GM12878 (cell line): ENCODE data around the gene EXOSC1. TPM values are rescaled to one million over a fixed set of nuclear protein-coding genes. Genes with fewer than 3 reads are reported as not detected.
A peak's percentile ranks its signal among the peaks of the same experiment; 100 is the strongest.

ENCODE experiments used
- ATAC-seq: fragments of 200-7000 bp; cut with Tn5 transposase; 3 replicates; pipeline ENCODE4 v1.9.1; 2020; ENCODE audit warnings: mild to moderate bottlenecking, moderate library complexity
- BruUV-seq: library from RNA; stranded (reverse); fragments of 400-500 nt; replicated peaks from 2 replicates; lab custom pipeline; 2021; lab: Mats Ljungman, UMichigan
- CTCF ChIA-PET: fragments of 300-600 bp; sonication (Branson Sonifier 250); formaldehyde crosslinking; extraction: SDS; loops from one replicate; lab custom pipeline; 2021; ENCODE audit warnings: inconsistent platforms; lab: Yijun Ruan, JAX
- POLR2A ChIA-PET: fragments of 350-600 bp; formaldehyde crosslinking; extraction: SDS; loops from one replicate; lab custom pipeline; 2021; ENCODE audit warnings: inconsistent platforms; lab: Charles Lee
- RAD21 ChIA-PET: fragments of 300-600 bp; sonication (Branson Sonifier 250); formaldehyde crosslinking; loops from one replicate; lab custom pipeline; 2023; ENCODE audit warnings: antibody characterized with exemption; ENCODE audit not compliant: unreplicated experiment; lab: Charles Lee
- SMC1A ChIA-PET: fragments of 300-600 bp; sonication (Branson Sonifier 250); formaldehyde crosslinking; loops from one replicate; lab custom pipeline; 2023; ENCODE audit not compliant: unreplicated experiment, uncharacterized antibody; lab: Charles Lee
- DNase-seq: peaks from one replicate; pipeline ENCODE4 v3.0.0-alpha.2; 2011; ENCODE audit warnings: low read depth, low spot score
- FAIRE-seq: peaks from 3 replicates; lab custom pipeline; 2011; peaks lifted over from hg19 to GRCh38; lab: Jason Lieb, UNC
- H2AFZ ChIP-seq: 2 replicates; pipeline ENCODE4 v1.6.0; 2011; ENCODE audit warnings: low read depth, low read length, control low read depth; ENCODE audit not compliant: control insufficient read depth
- H3K27ac ChIP-seq: 2 replicates; pipeline ENCODE4 v1.5.1; 2011; ENCODE audit warnings: control low read depth; ENCODE audit not compliant: control insufficient read depth, insufficient read depth
- H3K27me3 ChIP-seq, 2 experiments: replicated peaks in 1 of 2; 2 replicates each; pipeline versions ENCODE4 v1.6.0 to v1.6.1; 2011; ENCODE audit warnings: low read length in 1 of 2; ENCODE audit not compliant: control insufficient read depth in 2 of 2, insufficient read depth in 2 of 2
- H3K36me3 ChIP-seq, 2 experiments: 2 replicates each; pipeline ENCODE4 v1.5.1; 2011; ENCODE audit warnings: low read length in 1 of 2; ENCODE audit not compliant: control insufficient read depth in 2 of 2, insufficient read depth in 2 of 2
- H3K4me1 ChIP-seq: 2 replicates; pipeline ENCODE4 v1.6.1; 2011; ENCODE audit warnings: mild to moderate bottlenecking, low read length, moderate library complexity, mixed read lengths; ENCODE audit not compliant: control insufficient read depth, insufficient read depth
- H3K4me2 ChIP-seq: 2 replicates; pipeline ENCODE4 v1.6.0; 2011; ENCODE audit warnings: control low read depth; ENCODE audit not compliant: control insufficient read depth, insufficient read depth
- H3K4me3 ChIP-seq: fragments of 200-600 bp; sonication (generic); 2 replicates; pipeline ENCODE4 v1.5.1; 2016
- H3K79me2 ChIP-seq: 2 replicates; pipeline ENCODE4 v1.6.0; 2011; ENCODE audit warnings: low read length; ENCODE audit not compliant: control insufficient read depth, insufficient read depth
- H3K9ac ChIP-seq: 2 replicates; pipeline ENCODE4 v1.8.0; 2011; ENCODE audit warnings: low read length, control low read depth, mixed read lengths; ENCODE audit not compliant: control insufficient read depth, insufficient read depth
- H3K9me3 ChIP-seq: replicated peaks from 3 replicates; pipeline ENCODE4 v1.5.1; 2011; ENCODE audit warnings: mild to moderate bottlenecking, low read length; ENCODE audit not compliant: control insufficient read depth, insufficient read depth
- H4K20me1 ChIP-seq: 2 replicates; pipeline ENCODE4 v1.6.0; 2011; ENCODE audit not compliant: control insufficient read depth, insufficient read depth
- CREM ChIP-seq: IDR thresholded peaks from 2 replicates; pipeline ENCODE4 v1.6.1; 2014; ENCODE audit warnings: antibody characterized with exemption, low read depth
- DPF2 ChIP-seq: fragments of 450-650 bp; IDR thresholded peaks from 2 replicates; pipeline ENCODE4 v1.6.1; 2017; ENCODE audit warnings: mild to moderate bottlenecking
- E2F8 ChIP-seq: fragments of 450-650 bp; IDR thresholded peaks from 2 replicates; pipeline ENCODE4 v1.6.1; 2018; ENCODE audit warnings: mild to moderate bottlenecking, low read depth, moderate library complexity; ENCODE audit not compliant: partially characterized antibody
- HSF1 ChIP-seq: fragments of 150-350 bp; IDR thresholded peaks from 2 replicates; pipeline ENCODE4 v1.6.1; 2014; ENCODE audit warnings: mild to moderate bottlenecking, low read depth, low read length
- IKZF2 ChIP-seq, 2 experiments: fragments of 450-650 bp; IDR thresholded peaks; 2 replicates each; pipeline ENCODE4 v1.6.1; 2017; ENCODE audit warnings: mild to moderate bottlenecking in 2 of 2, moderate library complexity in 2 of 2
- KLF5 ChIP-seq: fragments of 450-650 bp; IDR thresholded peaks from 2 replicates; pipeline ENCODE4 v1.6.1; 2014; ENCODE audit warnings: mild to moderate bottlenecking; ENCODE audit not compliant: partially characterized antibody
- NBN ChIP-seq: fragments of 450-650 bp; IDR thresholded peaks from 2 replicates; pipeline ENCODE4 v1.6.1; 2016
- NFXL1 ChIP-seq: fragments of 450-650 bp; IDR thresholded peaks from 2 replicates; pipeline ENCODE4 v1.6.1; 2017; ENCODE audit warnings: antibody characterized with exemption, mild to moderate bottlenecking, borderline replicate concordance
- SIN3A ChIP-seq: IDR thresholded peaks from 2 replicates; pipeline ENCODE4 v1.6.1; 2012; ENCODE audit warnings: low read depth, low read length, improper control_type of control experiment
- ZBED1 ChIP-seq: IDR thresholded peaks from 2 replicates; pipeline ENCODE4 v1.6.1; 2016; ENCODE audit warnings: borderline replicate concordance
- ZBTB4 ChIP-seq: fragments of 450-650 bp; formaldehyde crosslinking; IDR thresholded peaks from 2 replicates; pipeline ENCODE4 v1.4.0; 2022; ENCODE audit warnings: mild to moderate bottlenecking, moderate library complexity
- ZSCAN29 ChIP-seq: fragments of 450-650 bp; IDR thresholded peaks from 2 replicates; pipeline ENCODE4 v1.6.1; 2017; ENCODE audit warnings: mild to moderate bottlenecking, moderate library complexity
- WGBS: methylation state at CpG from one replicate; pipeline ENCODE4 v1.1.6; 2016; ENCODE audit warnings: low lambda C conversion rate; ENCODE audit not compliant: insufficient replicate concordance, insufficient coverage; ENCODE audit errors: missing lambda C conversion rate; 5-methylcytosine and 5-hydroxymethylcytosine counted together
- in situ Hi-C: fragments of 300-500 bp; cut with MboI; formaldehyde crosslinking; loops from 9 replicates; pipeline ENCODE4 v1.14.3; 2018; ENCODE audit warnings: mixed read lengths
- intact Hi-C: fragments of 100-400 bp; cut with micrococcal nuclease; formaldehyde crosslinking; loops from one replicate; pipeline ENCODE4 v1.14.2; 2022; ENCODE audit not compliant: unreplicated experiment
- polyA plus RNA-seq, 11 experiments: library from polyadenylated mRNA; depleted of rRNA in 4 of 11; unstranded in 6 of 11; stranded (reverse) in 5 of 11; fragments of >200 nt; fragmentation: Nextera tagmentation in 4 of 11; fragmentation: Illumina TruSeq in 1 of 11; extraction: Ambion mirVana in 4 of 11; extraction: Trizol in 1 of 11; gene quantifications; 1 replicate in 1 of 11; 2 replicates in 10 of 11; pipeline versions ENCODE4 v1.2.1 to v1.2.3, GENCODE V29; 2011 to 2016; ENCODE audit warnings: inconsistent platforms in 2 of 11, missing spikeins in 2 of 11, low read depth in 1 of 11
- total RNA-seq, 4 experiments: library from RNA; depleted of rRNA in 3 of 4; stranded (reverse); fragments of >200 nt in 3 of 4; fragmentation: Illumina TruSeq in 1 of 4; extraction: Trizol in 1 of 4; gene quantifications; 2 replicates each; pipeline versions ENCODE4 v1.2.1 to v1.2.3, GENCODE V29; 2013 to 2021
- TF ChIP-seq, protein P1 (sequence below): IDR thresholded peaks from 2 replicates; pipeline ENCODE4 v1.6.1; 2012; ENCODE audit warnings: low read length, inconsistent platforms

EXOSC1 gene
- total and polyA plus RNA-seq, 10 of the 15 experiments (the other 5 are each of a cell fraction or from before 2014, with no cell fraction given), result 43.4 to 121 (median 75.1) TPM

DNA sequence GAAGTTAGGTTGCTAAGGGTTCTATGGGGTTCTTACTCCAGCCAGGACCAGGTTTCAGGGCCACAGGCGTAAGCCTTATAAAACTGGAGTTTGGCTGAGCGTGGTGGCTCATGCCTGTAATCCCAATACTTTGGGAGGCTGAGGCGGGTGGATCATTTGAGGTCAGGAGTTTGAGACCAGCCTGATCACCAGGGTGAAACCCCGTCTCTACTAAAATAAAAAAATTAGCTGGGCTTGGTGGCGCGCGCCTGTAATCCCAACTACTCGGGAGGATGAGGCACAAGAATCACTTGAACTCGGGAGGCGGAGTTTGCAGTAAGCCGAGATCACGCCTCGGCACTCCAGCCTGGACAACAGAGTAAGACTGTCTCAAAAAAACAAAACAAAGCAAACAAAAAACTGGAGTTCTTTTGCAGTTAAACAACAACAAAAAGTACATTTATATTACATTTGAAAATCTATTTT, 44.3 kb downstream of the EXOSC1 start:
- no peak for DNase-seq
- intact Hi-C loops, result no loop called here
- H3K9me3 ChIP-seq, result no peaks in the 10 kb centered on the region
- no peak overlapping the region for H3K9ac ChIP-seq
- no peaks in the 10 kb centered on the region for H4K20me1 ChIP-seq
- 46% methylated on average over 13 of the region's 13 CpGs for WGBS
- H3K79me2 ChIP-seq, result peaks cover 10% of the 10 kb centered on the region
- ChIA-PET SMC1A (interaction anchor here (0.7 to 2.0 kb wide), 6 partner anchors 9 to 284 kb away, joined by 3 to 5 read pairs (median 3); no protein-coding TSS in a partner anchor), RAD21 (interaction anchor here (0.7 to 3.0 kb wide), 3 partner anchors 44 to 215 kb away, joined by 3 to 10 read pairs (median 3); no protein-coding TSS in a partner anchor), POLR2A (interaction anchor here (0.5 to 1.6 kb wide), 5 partner anchors 10 to 1283 kb away, joined by 3 to 9 read pairs (median 4); partner anchors contain the start of gene ZFYVE27), CTCF (interaction anchor here (0.6 to 2.3 kb wide), 10 partner anchors 8 to 329 kb away, joined by 3 to 7 read pairs (median 5); no protein-coding TSS in a partner anchor)
- peak overlapping the region; percentile 72; the same call in 1 of the 2 replicates for H3K4me3 ChIP-seq
- H3K27ac ChIP-seq, result peak overlapping the region; percentile 30; the same call in 1 of the 2 replicates
- no TSS peak for BruUV-seq
- no peak for FAIRE-seq
- ATAC-seq, result no peak
- no peaks in the 10 kb centered on the region for H3K4me1 ChIP-seq
- H3K27me3 ChIP-seq, result no peaks in the 10 kb centered on the region
- H3K36me3 ChIP-seq, result no peaks in the 10 kb centered on the region; a peak in 1 of 4 replicates
- H3K4me2 ChIP-seq, result peak overlapping the region; percentile 68
- in situ Hi-C loops, result no loop called here
- peak overlapping the region; percentile 95 for H2AFZ ChIP-seq
- TF ChIP-seq ZBTB4 (CRISPR knock-in tag) (no peak), DPF2 (peak; percentile 21; the same call in 1 of the 2 replicates), SIN3A (no peak), HSF1 (no peak), KLF5 (no peak), ZBED1 (no peak), IKZF2 (IDR thresholded peaks at IDR 0.05) (peak; percentile 19 to 50; a peak in 2 of 4 replicates), NBN (0 out of 2 replicates have a peak, but pooled peaks have one; percentile 7), CREM (no peak), ZSCAN29 (no peak), NFXL1 (no peak), E2F8 (no peak)
- TF ChIP-seq, protein P1, sequence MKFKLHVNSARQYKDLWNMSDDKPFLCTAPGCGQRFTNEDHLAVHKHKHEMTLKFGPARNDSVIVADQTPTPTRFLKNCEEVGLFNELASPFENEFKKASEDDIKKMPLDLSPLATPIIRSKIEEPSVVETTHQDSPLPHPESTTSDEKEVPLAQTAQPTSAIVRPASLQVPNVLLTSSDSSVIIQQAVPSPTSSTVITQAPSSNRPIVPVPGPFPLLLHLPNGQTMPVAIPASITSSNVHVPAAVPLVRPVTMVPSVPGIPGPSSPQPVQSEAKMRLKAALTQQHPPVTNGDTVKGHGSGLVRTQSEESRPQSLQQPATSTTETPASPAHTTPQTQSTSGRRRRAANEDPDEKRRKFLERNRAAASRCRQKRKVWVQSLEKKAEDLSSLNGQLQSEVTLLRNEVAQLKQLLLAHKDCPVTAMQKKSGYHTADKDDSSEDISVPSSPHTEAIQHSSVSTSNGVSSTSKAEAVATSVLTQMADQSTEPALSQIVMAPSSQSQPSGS, result no peak
